Tibial nerve (tissue), 4 donors: ENCODE results near the gene CDHR3.

Experiments
- CTCF ChIP-seq, 5 experiments: fragments of 200-600 bp in 3 of 5; fragments of 450-650 bp in 2 of 5; sonication (generic) in 3 of 5; IDR thresholded peaks; one replicate each; pipeline ENCODE4 v1.5.1; 2016 to 2019; ENCODE audit warnings: antibody characterized with exemption in 5 of 5, mild to moderate bottlenecking in 3 of 5, moderate library complexity in 2 of 5
- EP300 ChIP-seq, 2 donors: sonication (generic); formaldehyde crosslinking; IDR thresholded peaks; one replicate each; pipeline ENCODE4 v1.6.1; 2017; ENCODE audit warnings: antibody characterized with exemption in 2 of 2, mild to moderate bottlenecking in 1 of 2
- POLR2A ChIP-seq, 2 donors: fragments of 450-650 bp; IDR thresholded peaks; one replicate each; pipeline ENCODE4 v1.6.1; 2017; ENCODE audit warnings: antibody characterized with exemption in 2 of 2, mild to moderate bottlenecking in 2 of 2, moderate library complexity in 2 of 2

GRCh38 chr7:105985229-105985628 lies 22.2 kb downstream of the CDHR3 start:
- TF ChIP-seq CTCF (IDR thresholded peaks at IDR 0.05) (no peak), POLR2A (IDR thresholded peaks at IDR 0.05) (no peak), EP300 (IDR thresholded peaks at IDR 0.05) (no peak)
